HCT116 (cell line): Measurements from ENCODE around the gene TCEAL5. TPM values are rescaled to one million over a fixed set of nuclear protein-coding genes. Genes with fewer than 3 reads are reported as not detected.
"Not testable (repeated sequence)": the region's sequence is repeated elsewhere in the genome, so short reads cannot be mapped to it uniquely, and the experiment has no call there.

Experiments
- ATAC-seq: fragments of 200-7000 bp; cut with Tn5 transposase; 2 replicates; pipeline ENCODE4 v1.9.1; 2020; ENCODE audit warnings: mild to moderate bottlenecking, moderate library complexity
- BruUV-seq: library from RNA; stranded (reverse); fragments of 400-500 nt; replicated peaks from 2 replicates; lab custom pipeline; 2021; lab: Mats Ljungman, UMichigan
- CTCF ChIA-PET: fragments of 300-600 bp; sonication (Branson Sonifier 250); formaldehyde crosslinking; loops from one replicate; lab custom pipeline; 2021; ENCODE audit warnings: antibody characterized with exemption; lab: Charles Lee
- POLR2A ChIA-PET: fragments of 300-600, 350-600 bp; sonication (Branson Sonifier 250); formaldehyde crosslinking; loops from one replicate; lab custom pipeline; 2021; ENCODE audit warnings: antibody characterized with exemption; lab: Charles Lee
- RAD21 ChIA-PET, 2 experiments: fragments of 300-600 bp; sonication (Branson Sonifier 250); formaldehyde crosslinking; loops; one replicate each; lab custom pipeline; 2023; ENCODE audit warnings: low total read pairs in 2 of 2; ENCODE audit not compliant: uncharacterized antibody in 2 of 2, unreplicated experiment in 2 of 2, low non-redundant PET in 1 of 2; lab: Charles Lee
- DNase-seq: peaks from one replicate; pipeline ENCODE4 v3.0.0-alpha.2; 2010; ENCODE audit warnings: low read depth, low spot score
- H2AFZ ChIP-seq: fragments of 200-600 bp; shearing (Covaris generic), sonication (generic); 2 replicates; pipeline ENCODE4 v1.6.1; 2017; ENCODE audit warnings: low read depth, mixed run types, mixed read lengths, antibody characterized with exemption, low read length; ENCODE audit not compliant: poor library complexity, severe bottlenecking
- H3K27ac ChIP-seq: 2 replicates; pipeline ENCODE4 v1.5.1; 2012; ENCODE audit warnings: low read depth, low read length
- H3K27me3 ChIP-seq: fragments of 200-600 bp; sonication (generic); 2 replicates; pipeline ENCODE4 v1.6.1; 2016; ENCODE audit warnings: mixed run types, low read length, mixed read lengths; ENCODE audit not compliant: insufficient read depth
- H3K36me3 ChIP-seq, 2 experiments: fragments of 200-500 bp in 1 of 2; fragments of 200-600 bp in 1 of 2; sonication (Bioruptor generic) in 1 of 2; sonication (generic) in 1 of 2; 2 replicates each; pipeline versions ENCODE4 v1.5.1 to v1.6.1; 2014 to 2016; ENCODE audit warnings: low read length in 2 of 2, inconsistent platforms in 1 of 2, mixed read lengths in 1 of 2, mixed run types in 1 of 2; ENCODE audit not compliant: insufficient read depth in 2 of 2, control insufficient read depth in 1 of 2
- H3K4me1 ChIP-seq, 2 experiments: fragments of 200-600 bp in 1 of 2; sonication (generic) in 1 of 2; 2 replicates each; pipeline versions ENCODE4 v1.5.1 to v1.6.1; 2012 to 2017; ENCODE audit warnings: low read length in 2 of 2, inconsistent platforms in 1 of 2, mild to moderate bottlenecking in 1 of 2, mixed read lengths in 1 of 2, mixed run types in 1 of 2, moderate library complexity in 1 of 2; ENCODE audit not compliant: insufficient read depth in 2 of 2, control insufficient read depth in 1 of 2
- H3K4me2 ChIP-seq: fragments of 200-600 bp; sonication (generic); 2 replicates; pipeline ENCODE4 v1.6.1; 2017; ENCODE audit warnings: mixed run types, low read length, mixed read lengths
- H3K4me3 ChIP-seq, 2 experiments: fragments of 200-600 bp in 1 of 2; sonication (generic) in 1 of 2; replicated peaks in 1 of 2; 2 replicates each; pipeline ENCODE4 v1.5.1; 2011 to 2016; ENCODE audit warnings: low read length in 2 of 2, control low read depth in 1 of 2, low read depth in 1 of 2, mild to moderate bottlenecking in 1 of 2, mixed read lengths in 1 of 2, mixed run types in 1 of 2
- H3K79me2 ChIP-seq: fragments of 200-600 bp; sonication (generic); 2 replicates; pipeline ENCODE4 v1.6.1; 2017; ENCODE audit warnings: mild to moderate bottlenecking, mixed run types, low read length, moderate library complexity, mixed read lengths; ENCODE audit not compliant: insufficient read depth
- H3K9ac ChIP-seq: fragments of 200-600 bp; sonication (generic); 2 replicates; pipeline ENCODE4 v1.6.1; 2016; ENCODE audit warnings: low read length, mixed read lengths
- H3K9me2 ChIP-seq: fragments of 200-600 bp; sonication (generic), shearing (Covaris generic); 2 replicates; pipeline ENCODE4 v1.6.1; 2017; ENCODE audit warnings: mixed run types, mild to moderate bottlenecking, moderate library complexity; ENCODE audit not compliant: insufficient read depth
- H3K9me3 ChIP-seq, 2 experiments: fragments of 200-500 bp in 1 of 2; fragments of 200-600 bp in 1 of 2; sonication (Bioruptor generic) in 1 of 2; sonication (generic) in 1 of 2; 2 replicates each; pipeline ENCODE4 v1.6.1; 2014 to 2017; ENCODE audit warnings: low read length in 2 of 2, mixed read lengths in 2 of 2, inconsistent platforms in 1 of 2, low read depth in 1 of 2, mild to moderate bottlenecking in 1 of 2, mixed run types in 1 of 2, moderate library complexity in 1 of 2; ENCODE audit not compliant: control insufficient read depth in 1 of 2, insufficient read depth in 1 of 2
- H4K20me1 ChIP-seq: fragments of 200-600 bp; sonication (generic), shearing (Covaris generic); 2 replicates; pipeline ENCODE4 v1.6.1; 2017; ENCODE audit warnings: mixed run types, mild to moderate bottlenecking, moderate library complexity; ENCODE audit not compliant: insufficient read depth
- EZH2phosphoT487 ChIP-seq: fragments of 200-600 bp; IDR thresholded peaks from 2 replicates; pipeline ENCODE4 v1.6.1; 2018; ENCODE audit warnings: antibody characterized with exemption, borderline replicate concordance
- FOSL1 ChIP-seq: IDR thresholded peaks from 2 replicates; pipeline ENCODE4 v1.6.1; 2012; ENCODE audit warnings: low read depth
- ZFX ChIP-seq: fragments of 450-650 bp; IDR thresholded peaks from 2 replicates; pipeline ENCODE4 v1.6.1; 2017
- intact Hi-C: fragments of 100-400 bp; cut with micrococcal nuclease; formaldehyde crosslinking; loops from 2 replicates; pipeline ENCODE4 v1.10.0; 2022
- total RNA-seq: library from RNA; stranded (reverse); gene quantifications from one replicate; pipeline ENCODE4 v1.2.1, GENCODE V29; 2021; ENCODE audit not compliant: unreplicated experiment
- TF ChIP-seq, protein P1 (sequence below): IDR thresholded peaks from 2 replicates; pipeline ENCODE4 v1.6.1; 2012

TCEAL5 gene
- total RNA-seq, 1 experiment from 2014 or later, result not detected

DNA sequence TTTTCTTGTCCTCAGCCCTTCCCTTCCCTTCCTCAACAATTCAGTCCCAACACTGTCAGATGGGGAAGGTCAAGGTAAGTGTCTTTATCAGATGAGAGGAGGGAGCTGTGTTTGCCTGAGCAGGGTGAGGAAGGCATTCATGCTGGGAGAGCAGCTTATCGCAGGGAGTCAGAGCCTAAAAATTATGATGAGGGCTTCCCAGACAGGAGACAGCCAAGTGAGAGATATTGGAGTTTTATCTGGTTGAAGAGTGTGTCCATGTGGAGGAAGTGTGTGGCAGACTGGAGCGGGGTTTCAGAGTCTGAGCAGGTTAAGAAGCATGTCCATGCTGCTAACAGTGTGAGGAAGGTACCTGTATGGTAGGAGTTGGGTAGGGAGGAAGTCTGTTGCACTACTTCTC is 43.3 kb downstream of the TCEAL5 start:
- DNase-seq (no peak), ATAC-seq (no peak)
- ChIA-PET CTCF (no interaction called here), RAD21 (no interaction called here), POLR2A (no interaction called here)
- no TSS peak for BruUV-seq
- Histone ChIP-seq H3K27me3 (no peaks in the 10 kb centered on the region), H3K9ac (no peak overlapping the region), H3K27ac (no peak overlapping the region), H3K4me3 (no peak overlapping the region), H2AFZ (no peak overlapping the region), H3K9me3 (no peaks in the 10 kb centered on the region), H4K20me1 (no peaks in the 10 kb centered on the region), H3K79me2 (no peaks in the 10 kb centered on the region), H3K4me1 (no peaks in the 10 kb centered on the region), H3K4me2 (no peak overlapping the region), H3K9me2 (no peaks in the 10 kb centered on the region), H3K36me3 (no peaks in the 10 kb centered on the region)
- no peak for TF ChIP-seq EZH2phosphoT487
- TF ChIP-seq FOSL1, result no peak
- TF ChIP-seq, protein P1, sequence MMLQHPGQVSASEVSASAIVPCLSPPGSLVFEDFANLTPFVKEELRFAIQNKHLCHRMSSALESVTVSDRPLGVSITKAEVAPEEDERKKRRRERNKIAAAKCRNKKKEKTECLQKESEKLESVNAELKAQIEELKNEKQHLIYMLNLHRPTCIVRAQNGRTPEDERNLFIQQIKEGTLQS, result no peak
- TF ChIP-seq ZFX, result no peak
- intact Hi-C loops, result no loop called here

DNA sequence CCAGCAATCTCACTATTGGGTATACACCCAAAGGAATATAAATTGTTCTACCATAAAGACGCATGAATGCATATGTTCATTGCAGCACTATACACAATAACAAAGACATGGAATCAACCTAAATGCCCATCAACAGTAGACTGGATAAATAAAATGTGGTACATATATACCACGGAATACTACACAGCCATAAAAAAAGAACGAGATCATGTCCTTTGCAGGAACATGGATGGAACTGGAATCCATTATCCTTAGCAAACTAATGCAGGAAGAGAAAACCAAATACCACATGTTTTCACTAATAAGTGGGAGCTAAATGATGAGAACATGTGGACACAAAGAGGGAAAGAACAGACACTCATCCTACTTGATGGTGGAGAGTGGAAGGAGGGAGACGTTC is 50.6 kb downstream of the TCEAL5 start:
- H3K4me1 ChIP-seq, DNase-seq, H3K27ac ChIP-seq, POLR2A ChIA-PET, BruUV-seq, H2AFZ ChIP-seq, H3K4me2 ChIP-seq, H3K27me3 ChIP-seq, ATAC-seq, H4K20me1 ChIP-seq, H3K9ac ChIP-seq, CTCF ChIA-PET, H3K9me3 ChIP-seq, H3K4me3 ChIP-seq, H3K79me2 ChIP-seq, H3K36me3 ChIP-seq, RAD21 ChIA-PET, intact Hi-C loops, H3K9me2 ChIP-seq: not testable (repeated sequence)

Other genes with a start within 250 kb of the TCEAL5 start
- gene BEX1, start 212.6 kb downstream of the TCEAL5 start, total RNA-seq, result not detected
- 0.25 TPM for gene NXF3, start 183.6 kb downstream of the TCEAL5 start, total RNA-seq
- 0.91 TPM for gene BEX4, start 61.6 kb downstream of the TCEAL5 start, total RNA-seq
- 37.3 TPM for gene TCEAL8, start 21.6 kb downstream of the TCEAL5 start, total RNA-seq
- gene BEX2, start 34.2 kb upstream of the TCEAL5 start, total RNA-seq, result 35.7 TPM
- gene TCEAL7, start 53.5 kb upstream of the TCEAL5 start, total RNA-seq, result 0.20 TPM
- 28.8 TPM for gene TCEAL9, start 79.8 kb upstream of the TCEAL5 start, total RNA-seq
- 86.2 TPM for gene BEX3, start 99.8 kb upstream of the TCEAL5 start, total RNA-seq
- not detected for gene RAB40A, start 242.7 kb upstream of the TCEAL5 start, total RNA-seq